GM12878 (cell line): ENCODE results near the gene SPATS1. TPM values are rescaled to one million over a fixed set of nuclear protein-coding genes. Genes with fewer than 3 reads are reported as not detected.

Source experiments
- ATAC-seq: fragments of 200-7000 bp; cut with Tn5 transposase; 3 replicates; pipeline ENCODE4 v1.9.1; 2020; ENCODE audit warnings: mild to moderate bottlenecking, moderate library complexity
- BruUV-seq: library from RNA; stranded (reverse); fragments of 400-500 nt; replicated peaks from 2 replicates; lab custom pipeline; 2021; lab: Mats Ljungman, UMichigan
- CTCF ChIA-PET: fragments of 300-600 bp; sonication (Branson Sonifier 250); formaldehyde crosslinking; extraction: SDS; loops from one replicate; lab custom pipeline; 2021; ENCODE audit warnings: inconsistent platforms; lab: Yijun Ruan, JAX
- POLR2A ChIA-PET: fragments of 350-600 bp; formaldehyde crosslinking; extraction: SDS; loops from one replicate; lab custom pipeline; 2021; ENCODE audit warnings: inconsistent platforms; lab: Charles Lee
- RAD21 ChIA-PET: fragments of 300-600 bp; sonication (Branson Sonifier 250); formaldehyde crosslinking; loops from one replicate; lab custom pipeline; 2023; ENCODE audit warnings: antibody characterized with exemption; ENCODE audit not compliant: unreplicated experiment; lab: Charles Lee
- SMC1A ChIA-PET: fragments of 300-600 bp; sonication (Branson Sonifier 250); formaldehyde crosslinking; loops from one replicate; lab custom pipeline; 2023; ENCODE audit not compliant: unreplicated experiment, uncharacterized antibody; lab: Charles Lee
- DNase-seq: peaks from one replicate; pipeline ENCODE4 v3.0.0-alpha.2; 2011; ENCODE audit warnings: low read depth, low spot score
- FAIRE-seq: peaks from 3 replicates; lab custom pipeline; 2011; peaks lifted over from hg19 to GRCh38; lab: Jason Lieb, UNC
- H2AFZ ChIP-seq: 2 replicates; pipeline ENCODE4 v1.6.0; 2011; ENCODE audit warnings: low read depth, low read length, control low read depth; ENCODE audit not compliant: control insufficient read depth
- H3K27ac ChIP-seq: 2 replicates; pipeline ENCODE4 v1.5.1; 2011; ENCODE audit warnings: control low read depth; ENCODE audit not compliant: control insufficient read depth, insufficient read depth
- H3K27me3 ChIP-seq, 2 experiments: replicated peaks in 1 of 2; 2 replicates each; pipeline versions ENCODE4 v1.6.0 to v1.6.1; 2011; ENCODE audit warnings: low read length in 1 of 2; ENCODE audit not compliant: control insufficient read depth in 2 of 2, insufficient read depth in 2 of 2
- H3K36me3 ChIP-seq, 2 experiments: 2 replicates each; pipeline ENCODE4 v1.5.1; 2011; ENCODE audit warnings: low read length in 1 of 2; ENCODE audit not compliant: control insufficient read depth in 2 of 2, insufficient read depth in 2 of 2
- H3K4me1 ChIP-seq: 2 replicates; pipeline ENCODE4 v1.6.1; 2011; ENCODE audit warnings: mild to moderate bottlenecking, low read length, moderate library complexity, mixed read lengths; ENCODE audit not compliant: control insufficient read depth, insufficient read depth
- H3K4me2 ChIP-seq: 2 replicates; pipeline ENCODE4 v1.6.0; 2011; ENCODE audit warnings: control low read depth; ENCODE audit not compliant: control insufficient read depth, insufficient read depth
- H3K4me3 ChIP-seq: fragments of 200-600 bp; sonication (generic); 2 replicates; pipeline ENCODE4 v1.5.1; 2016
- H3K79me2 ChIP-seq: 2 replicates; pipeline ENCODE4 v1.6.0; 2011; ENCODE audit warnings: low read length; ENCODE audit not compliant: control insufficient read depth, insufficient read depth
- H3K9ac ChIP-seq: 2 replicates; pipeline ENCODE4 v1.8.0; 2011; ENCODE audit warnings: low read length, control low read depth, mixed read lengths; ENCODE audit not compliant: control insufficient read depth, insufficient read depth
- H3K9me3 ChIP-seq: replicated peaks from 3 replicates; pipeline ENCODE4 v1.5.1; 2011; ENCODE audit warnings: mild to moderate bottlenecking, low read length; ENCODE audit not compliant: control insufficient read depth, insufficient read depth
- H4K20me1 ChIP-seq: 2 replicates; pipeline ENCODE4 v1.6.0; 2011; ENCODE audit not compliant: control insufficient read depth, insufficient read depth
- BRCA1 ChIP-seq: IDR thresholded peaks from 2 replicates; pipeline ENCODE4 v1.6.1; 2011; ENCODE audit warnings: low read depth, low read length, improper control_type of control experiment
- DPF2 ChIP-seq: fragments of 450-650 bp; IDR thresholded peaks from 2 replicates; pipeline ENCODE4 v1.6.1; 2017; ENCODE audit warnings: mild to moderate bottlenecking
- POLR2AphosphoS2 ChIP-seq: IDR thresholded peaks from 2 replicates; pipeline ENCODE4 v1.6.1; 2011; ENCODE audit warnings: low read depth, mild to moderate bottlenecking, low read length, improper control_type of control experiment, moderate library complexity
- WRNIP1 ChIP-seq: IDR thresholded peaks from 2 replicates; pipeline ENCODE4 v1.6.1; 2011; ENCODE audit warnings: low read depth, low read length, improper control_type of control experiment, borderline replicate concordance
- ZNF274 ChIP-seq: IDR thresholded peaks from one replicate; pipeline ENCODE4 v1.8.0; 2011; ENCODE audit not compliant: insufficient read length, insufficient read depth
- WGBS: methylation state at CpG from one replicate; pipeline ENCODE4 v1.1.6; 2016; ENCODE audit warnings: low lambda C conversion rate; ENCODE audit not compliant: insufficient replicate concordance, insufficient coverage; ENCODE audit errors: missing lambda C conversion rate; 5-methylcytosine and 5-hydroxymethylcytosine counted together
- in situ Hi-C: fragments of 300-500 bp; cut with MboI; formaldehyde crosslinking; loops from 9 replicates; pipeline ENCODE4 v1.14.3; 2018; ENCODE audit warnings: mixed read lengths
- intact Hi-C: fragments of 100-400 bp; cut with micrococcal nuclease; formaldehyde crosslinking; loops from one replicate; pipeline ENCODE4 v1.14.2; 2022; ENCODE audit not compliant: unreplicated experiment
- polyA plus RNA-seq, 11 experiments: library from polyadenylated mRNA; depleted of rRNA in 4 of 11; unstranded in 6 of 11; stranded (reverse) in 5 of 11; fragments of >200 nt; fragmentation: Nextera tagmentation in 4 of 11; fragmentation: Illumina TruSeq in 1 of 11; extraction: Ambion mirVana in 4 of 11; extraction: Trizol in 1 of 11; gene quantifications; 1 replicate in 1 of 11; 2 replicates in 10 of 11; pipeline versions ENCODE4 v1.2.1 to v1.2.3, GENCODE V29; 2011 to 2016; ENCODE audit warnings: inconsistent platforms in 2 of 11, missing spikeins in 2 of 11, low read depth in 1 of 11
- total RNA-seq, 4 experiments: library from RNA; depleted of rRNA in 3 of 4; stranded (reverse); fragments of >200 nt in 3 of 4; fragmentation: Illumina TruSeq in 1 of 4; extraction: Trizol in 1 of 4; gene quantifications; 2 replicates each; pipeline versions ENCODE4 v1.2.1 to v1.2.3, GENCODE V29; 2013 to 2021
- TF ChIP-seq, protein P1 (sequence below): fragments of 450-650 bp; IDR thresholded peaks from 2 replicates; pipeline ENCODE4 v1.6.1; 2017; ENCODE audit warnings: low read depth, mild to moderate bottlenecking, moderate library complexity
- TF ChIP-seq, protein P2 (sequence below): IDR thresholded peaks from 2 replicates; pipeline ENCODE4 v1.6.1; 2011; ENCODE audit warnings: borderline replicate concordance, low read depth, mild to moderate bottlenecking, moderate library complexity, mixed read lengths, low read length; ENCODE audit not compliant: insufficient read depth; ENCODE audit errors: extremely low read length

The SPATS1 gene
- total and polyA plus RNA-seq, 10 of the 15 experiments (the other 5 are each of a cell fraction or from before 2014, with no cell fraction given): 0.12 TPM; not detected in 9

DNA sequence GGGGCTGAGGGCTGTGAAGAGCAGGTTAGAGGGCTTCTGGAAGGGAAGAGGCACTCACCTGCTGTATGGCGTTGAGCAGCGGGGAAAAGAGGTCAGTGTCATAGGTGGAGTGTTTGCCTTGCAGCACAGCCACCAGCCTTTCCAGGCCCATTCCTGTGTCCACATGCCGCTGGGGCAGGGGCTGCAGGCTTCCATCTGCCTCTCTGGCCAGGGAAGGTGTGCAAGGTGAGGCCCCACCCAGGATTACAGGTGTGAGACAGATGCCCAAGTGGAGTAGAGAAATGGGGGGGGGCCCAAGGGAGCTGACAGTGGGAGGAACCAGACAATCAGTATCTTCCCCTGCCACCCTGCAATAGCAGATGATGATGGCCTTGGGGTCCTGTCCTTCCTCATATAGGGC is 32.2 kb upstream of the SPATS1 start:
- intact Hi-C loops (no loop called here), in situ Hi-C loops (no loop called here)
- ChIA-PET CTCF (interaction anchor here (0.9 to 7.4 kb wide), 3 partner anchors 29 to 43 kb away, joined by 4 to 87 read pairs (median 5); partner anchors contain the start of genes NFKBIE and TMEM151B), POLR2A (no interaction called here), RAD21 (no interaction called here), SMC1A (no interaction called here)
- FAIRE-seq (no peak), ATAC-seq (no peak)
- H3K79me2 ChIP-seq: peaks cover 11% of the 10 kb centered on the region
- no peak overlapping the region for H3K27ac ChIP-seq
- H3K4me1 ChIP-seq: peaks cover 5% of the 10 kb centered on the region
- no peak overlapping the region for H3K4me3 ChIP-seq
- no peak overlapping the region for H3K9ac ChIP-seq
- H3K9me3 ChIP-seq: no peaks in the 10 kb centered on the region
- peaks cover 6 to 14% of the 10 kb centered on the region in 2 experiments for H3K36me3 ChIP-seq
- BruUV-seq: no TSS peak
- H3K4me2 ChIP-seq: no peak overlapping the region
- H4K20me1 ChIP-seq: no peaks in the 10 kb centered on the region
- 75% methylated on average over 3 of the region's 3 CpGs for WGBS
- TF ChIP-seq ZNF274 (no peak), BRCA1 (no peak), POLR2AphosphoS2 (no peak), WRNIP1 (no peak), DPF2 (no peak)
- TF ChIP-seq, protein P1, sequence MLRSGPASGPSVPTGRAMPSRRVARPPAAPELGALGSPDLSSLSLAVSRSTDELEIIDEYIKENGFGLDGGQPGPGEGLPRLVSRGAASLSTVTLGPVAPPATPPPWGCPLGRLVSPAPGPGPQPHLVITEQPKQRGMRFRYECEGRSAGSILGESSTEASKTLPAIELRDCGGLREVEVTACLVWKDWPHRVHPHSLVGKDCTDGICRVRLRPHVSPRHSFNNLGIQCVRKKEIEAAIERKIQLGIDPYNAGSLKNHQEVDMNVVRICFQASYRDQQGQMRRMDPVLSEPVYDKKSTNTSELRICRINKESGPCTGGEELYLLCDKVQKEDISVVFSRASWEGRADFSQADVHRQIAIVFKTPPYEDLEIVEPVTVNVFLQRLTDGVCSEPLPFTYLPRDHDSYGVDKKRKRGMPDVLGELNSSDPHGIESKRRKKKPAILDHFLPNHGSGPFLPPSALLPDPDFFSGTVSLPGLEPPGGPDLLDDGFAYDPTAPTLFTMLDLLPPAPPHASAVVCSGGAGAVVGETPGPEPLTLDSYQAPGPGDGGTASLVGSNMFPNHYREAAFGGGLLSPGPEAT: no peak
- TF ChIP-seq, protein P2, sequence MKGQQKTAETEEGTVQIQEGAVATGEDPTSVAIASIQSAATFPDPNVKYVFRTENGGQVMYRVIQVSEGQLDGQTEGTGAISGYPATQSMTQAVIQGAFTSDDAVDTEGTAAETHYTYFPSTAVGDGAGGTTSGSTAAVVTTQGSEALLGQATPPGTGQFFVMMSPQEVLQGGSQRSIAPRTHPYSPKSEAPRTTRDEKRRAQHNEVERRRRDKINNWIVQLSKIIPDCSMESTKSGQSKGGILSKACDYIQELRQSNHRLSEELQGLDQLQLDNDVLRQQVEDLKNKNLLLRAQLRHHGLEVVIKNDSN: no peak
- TF ChIP-seq, all 136 proteins: peak for 0
- Histone ChIP-seq H2AFZ (no peak overlapping the region), H3K27me3 (no peaks in the 10 kb centered on the region)
- no peak for DNase-seq
